Esophagus squamous epithelium (tissue), 4 donors: Measurements from ENCODE around the gene PAK6.

ENCODE experiments used
- CTCF ChIP-seq, 6 experiments: fragments of 450-650 bp in 4 of 6; fragments of 200-600 bp in 2 of 6; sonication (generic) in 2 of 6; IDR thresholded peaks; one replicate each; pipeline ENCODE4 v1.5.1; 2016 to 2019; ENCODE audit warnings: antibody characterized with exemption in 6 of 6, mild to moderate bottlenecking in 4 of 6, moderate library complexity in 4 of 6
- POLR2A ChIP-seq, 4 donors: fragments of 450-650 bp; IDR thresholded peaks; one replicate each; pipeline ENCODE4 v1.6.1; 2017; ENCODE audit warnings: antibody characterized with exemption in 4 of 4, mild to moderate bottlenecking in 4 of 4, moderate library complexity in 3 of 4

- TF ChIP-seq CTCF (IDR thresholded peaks at IDR 0.05) (no peak), POLR2A (IDR thresholded peaks at IDR 0.05) (no peak)
Observed at GRCh38 chr15:40323953-40324937, 85.4 kb downstream of the PAK6 start.
